HCT116 (cell line): ENCODE results near the gene PSKH1. TPM values are rescaled to one million over a fixed set of nuclear protein-coding genes. Genes with fewer than 3 reads are reported as not detected.

ENCODE experiments used
- ATAC-seq: fragments of 200-7000 bp; cut with Tn5 transposase; 2 replicates; pipeline ENCODE4 v1.9.1; 2020; ENCODE audit warnings: mild to moderate bottlenecking, moderate library complexity
- BruUV-seq: library from RNA; stranded (reverse); fragments of 400-500 nt; replicated peaks from 2 replicates; lab custom pipeline; 2021; lab: Mats Ljungman, UMichigan
- CTCF ChIA-PET: fragments of 300-600 bp; sonication (Branson Sonifier 250); formaldehyde crosslinking; loops from one replicate; lab custom pipeline; 2021; ENCODE audit warnings: antibody characterized with exemption; lab: Charles Lee
- POLR2A ChIA-PET: fragments of 300-600, 350-600 bp; sonication (Branson Sonifier 250); formaldehyde crosslinking; loops from one replicate; lab custom pipeline; 2021; ENCODE audit warnings: antibody characterized with exemption; lab: Charles Lee
- RAD21 ChIA-PET, 2 experiments: fragments of 300-600 bp; sonication (Branson Sonifier 250); formaldehyde crosslinking; loops; one replicate each; lab custom pipeline; 2023; ENCODE audit warnings: low total read pairs in 2 of 2; ENCODE audit not compliant: uncharacterized antibody in 2 of 2, unreplicated experiment in 2 of 2, low non-redundant PET in 1 of 2; lab: Charles Lee
- DNase-seq: peaks from one replicate; pipeline ENCODE4 v3.0.0-alpha.2; 2010; ENCODE audit warnings: low read depth, low spot score
- H2AFZ ChIP-seq: fragments of 200-600 bp; shearing (Covaris generic), sonication (generic); 2 replicates; pipeline ENCODE4 v1.6.1; 2017; ENCODE audit warnings: low read depth, mixed run types, mixed read lengths, antibody characterized with exemption, low read length; ENCODE audit not compliant: poor library complexity, severe bottlenecking
- H3K27ac ChIP-seq: 2 replicates; pipeline ENCODE4 v1.5.1; 2012; ENCODE audit warnings: low read depth, low read length
- H3K27me3 ChIP-seq: fragments of 200-600 bp; sonication (generic); 2 replicates; pipeline ENCODE4 v1.6.1; 2016; ENCODE audit warnings: mixed run types, low read length, mixed read lengths; ENCODE audit not compliant: insufficient read depth
- H3K36me3 ChIP-seq, 2 experiments: fragments of 200-500 bp in 1 of 2; fragments of 200-600 bp in 1 of 2; sonication (Bioruptor generic) in 1 of 2; sonication (generic) in 1 of 2; 2 replicates each; pipeline versions ENCODE4 v1.5.1 to v1.6.1; 2014 to 2016; ENCODE audit warnings: low read length in 2 of 2, inconsistent platforms in 1 of 2, mixed read lengths in 1 of 2, mixed run types in 1 of 2; ENCODE audit not compliant: insufficient read depth in 2 of 2, control insufficient read depth in 1 of 2
- H3K4me1 ChIP-seq, 2 experiments: fragments of 200-600 bp in 1 of 2; sonication (generic) in 1 of 2; 2 replicates each; pipeline versions ENCODE4 v1.5.1 to v1.6.1; 2012 to 2017; ENCODE audit warnings: low read length in 2 of 2, inconsistent platforms in 1 of 2, mild to moderate bottlenecking in 1 of 2, mixed read lengths in 1 of 2, mixed run types in 1 of 2, moderate library complexity in 1 of 2; ENCODE audit not compliant: insufficient read depth in 2 of 2, control insufficient read depth in 1 of 2
- H3K4me2 ChIP-seq: fragments of 200-600 bp; sonication (generic); 2 replicates; pipeline ENCODE4 v1.6.1; 2017; ENCODE audit warnings: mixed run types, low read length, mixed read lengths
- H3K4me3 ChIP-seq, 2 experiments: fragments of 200-600 bp in 1 of 2; sonication (generic) in 1 of 2; replicated peaks in 1 of 2; 2 replicates each; pipeline ENCODE4 v1.5.1; 2011 to 2016; ENCODE audit warnings: low read length in 2 of 2, control low read depth in 1 of 2, low read depth in 1 of 2, mild to moderate bottlenecking in 1 of 2, mixed read lengths in 1 of 2, mixed run types in 1 of 2
- H3K79me2 ChIP-seq: fragments of 200-600 bp; sonication (generic); 2 replicates; pipeline ENCODE4 v1.6.1; 2017; ENCODE audit warnings: mild to moderate bottlenecking, mixed run types, low read length, moderate library complexity, mixed read lengths; ENCODE audit not compliant: insufficient read depth
- H3K9ac ChIP-seq: fragments of 200-600 bp; sonication (generic); 2 replicates; pipeline ENCODE4 v1.6.1; 2016; ENCODE audit warnings: low read length, mixed read lengths
- H3K9me2 ChIP-seq: fragments of 200-600 bp; sonication (generic), shearing (Covaris generic); 2 replicates; pipeline ENCODE4 v1.6.1; 2017; ENCODE audit warnings: mixed run types, mild to moderate bottlenecking, moderate library complexity; ENCODE audit not compliant: insufficient read depth
- H3K9me3 ChIP-seq, 2 experiments: fragments of 200-500 bp in 1 of 2; fragments of 200-600 bp in 1 of 2; sonication (Bioruptor generic) in 1 of 2; sonication (generic) in 1 of 2; 2 replicates each; pipeline ENCODE4 v1.6.1; 2014 to 2017; ENCODE audit warnings: low read length in 2 of 2, mixed read lengths in 2 of 2, inconsistent platforms in 1 of 2, low read depth in 1 of 2, mild to moderate bottlenecking in 1 of 2, mixed run types in 1 of 2, moderate library complexity in 1 of 2; ENCODE audit not compliant: control insufficient read depth in 1 of 2, insufficient read depth in 1 of 2
- H4K20me1 ChIP-seq: fragments of 200-600 bp; sonication (generic), shearing (Covaris generic); 2 replicates; pipeline ENCODE4 v1.6.1; 2017; ENCODE audit warnings: mixed run types, mild to moderate bottlenecking, moderate library complexity; ENCODE audit not compliant: insufficient read depth
- EZH2phosphoT487 ChIP-seq: fragments of 200-600 bp; IDR thresholded peaks from 2 replicates; pipeline ENCODE4 v1.6.1; 2018; ENCODE audit warnings: antibody characterized with exemption, borderline replicate concordance
- POLR2A ChIP-seq: IDR thresholded peaks from 2 replicates; pipeline ENCODE4 v1.7.0; 2011; ENCODE audit warnings: borderline replicate concordance; ENCODE audit not compliant: insufficient read depth, insufficient read length; ENCODE audit errors: extremely low read depth
- SIN3A ChIP-seq: IDR thresholded peaks from 2 replicates; pipeline ENCODE4 v1.6.1; 2012; ENCODE audit warnings: low read depth
- SP1 ChIP-seq: IDR thresholded peaks from 2 replicates; pipeline ENCODE4 v1.6.1; 2012; ENCODE audit warnings: low read depth
- YY1 ChIP-seq: IDR thresholded peaks from 2 replicates; pipeline ENCODE4 v1.6.1; 2011; ENCODE audit warnings: low read length, low read depth, moderate library complexity, mild to moderate bottlenecking; ENCODE audit not compliant: insufficient replicate concordance; ENCODE audit errors: extremely low read depth
- ZNF274 ChIP-seq: fragments of 200-500 bp; sonication (Bioruptor generic); IDR thresholded peaks from 2 replicates; pipeline ENCODE4 v1.6.1; 2014; ENCODE audit warnings: mild to moderate bottlenecking, low read depth, low read length, inconsistent platforms
- intact Hi-C: fragments of 100-400 bp; cut with micrococcal nuclease; formaldehyde crosslinking; loops from 2 replicates; pipeline ENCODE4 v1.10.0; 2022
- total RNA-seq: library from RNA; stranded (reverse); gene quantifications from one replicate; pipeline ENCODE4 v1.2.1, GENCODE V29; 2021; ENCODE audit not compliant: unreplicated experiment
- TF ChIP-seq, protein P1 (sequence below): IDR thresholded peaks from 2 replicates; pipeline ENCODE4 v1.6.1; 2011; ENCODE audit warnings: mild to moderate bottlenecking, low read length, moderate library complexity; ENCODE audit not compliant: insufficient replicate concordance; ENCODE audit errors: extremely low read depth
- TF ChIP-seq, protein P2 (sequence below): IDR thresholded peaks from 2 replicates; pipeline ENCODE4 v1.6.1; 2012
- TF ChIP-seq, protein P3 (sequence below): IDR thresholded peaks from 2 replicates; pipeline ENCODE4 v1.6.1; 2012

The PSKH1 gene
- total RNA-seq, 1 experiment from 2014 or later, result 16.2 TPM

DNA sequence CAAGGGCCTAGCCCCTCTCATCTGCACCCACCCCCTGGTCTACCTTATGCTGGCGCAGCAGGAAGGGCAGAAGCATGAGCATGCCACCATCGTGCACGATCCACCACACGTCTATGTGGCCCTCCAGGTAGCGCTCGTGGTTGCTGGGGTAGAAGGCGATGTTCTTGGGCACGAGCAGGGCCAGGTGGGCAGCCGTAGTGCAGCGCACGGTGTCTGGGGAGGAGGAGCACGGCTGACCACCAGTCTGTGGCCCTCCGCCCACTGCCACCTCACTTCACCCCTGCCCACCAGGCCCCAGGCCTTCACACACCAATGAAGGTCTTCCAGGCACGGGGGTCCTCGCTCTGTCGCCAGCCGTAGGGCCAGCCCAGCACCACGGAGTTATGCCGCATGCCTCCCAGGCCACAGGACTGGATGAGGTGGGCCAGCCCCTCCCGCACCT, 53.1 kb downstream of the PSKH1 start:
- intact Hi-C loops, result no loop called here
- ATAC-seq (no peak), DNase-seq (no peak)
- Histone ChIP-seq H3K27ac (no peak overlapping the region; the same call in 1 of the 2 replicates), H3K4me1 (peaks cover 0 to 11% of the 10 kb centered on the region in 2 experiments; a peak in 2 of 4 replicates), H2AFZ (no peak overlapping the region), H3K4me2 (no peak overlapping the region), H3K9me2 (no peaks in the 10 kb centered on the region), H3K9me3 (no peaks in the 10 kb centered on the region), H3K9ac (no peak overlapping the region), H3K27me3 (no peaks in the 10 kb centered on the region), H3K79me2 (no peaks in the 10 kb centered on the region), H4K20me1 (no peaks in the 10 kb centered on the region), H3K4me3 (no peak overlapping the region), H3K36me3 (peaks cover 4 to 16% of the 10 kb centered on the region in 2 experiments; a peak in 2 of 4 replicates)
- ChIA-PET POLR2A (no interaction called here), RAD21 (no interaction called here), CTCF (no interaction called here)
- no TSS peak for BruUV-seq
- TF ChIP-seq, protein P1, sequence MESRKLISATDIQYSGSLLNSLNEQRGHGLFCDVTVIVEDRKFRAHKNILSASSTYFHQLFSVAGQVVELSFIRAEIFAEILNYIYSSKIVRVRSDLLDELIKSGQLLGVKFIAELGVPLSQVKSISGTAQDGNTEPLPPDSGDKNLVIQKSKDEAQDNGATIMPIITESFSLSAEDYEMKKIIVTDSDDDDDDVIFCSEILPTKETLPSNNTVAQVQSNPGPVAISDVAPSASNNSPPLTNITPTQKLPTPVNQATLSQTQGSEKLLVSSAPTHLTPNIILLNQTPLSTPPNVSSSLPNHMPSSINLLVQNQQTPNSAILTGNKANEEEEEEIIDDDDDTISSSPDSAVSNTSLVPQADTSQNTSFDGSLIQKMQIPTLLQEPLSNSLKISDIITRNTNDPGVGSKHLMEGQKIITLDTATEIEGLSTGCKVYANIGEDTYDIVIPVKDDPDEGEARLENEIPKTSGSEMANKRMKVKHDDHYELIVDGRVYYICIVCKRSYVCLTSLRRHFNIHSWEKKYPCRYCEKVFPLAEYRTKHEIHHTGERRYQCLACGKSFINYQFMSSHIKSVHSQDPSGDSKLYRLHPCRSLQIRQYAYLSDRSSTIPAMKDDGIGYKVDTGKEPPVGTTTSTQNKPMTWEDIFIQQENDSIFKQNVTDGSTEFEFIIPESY, result no peak
- TF ChIP-seq ZNF274, result no peak

DNA sequence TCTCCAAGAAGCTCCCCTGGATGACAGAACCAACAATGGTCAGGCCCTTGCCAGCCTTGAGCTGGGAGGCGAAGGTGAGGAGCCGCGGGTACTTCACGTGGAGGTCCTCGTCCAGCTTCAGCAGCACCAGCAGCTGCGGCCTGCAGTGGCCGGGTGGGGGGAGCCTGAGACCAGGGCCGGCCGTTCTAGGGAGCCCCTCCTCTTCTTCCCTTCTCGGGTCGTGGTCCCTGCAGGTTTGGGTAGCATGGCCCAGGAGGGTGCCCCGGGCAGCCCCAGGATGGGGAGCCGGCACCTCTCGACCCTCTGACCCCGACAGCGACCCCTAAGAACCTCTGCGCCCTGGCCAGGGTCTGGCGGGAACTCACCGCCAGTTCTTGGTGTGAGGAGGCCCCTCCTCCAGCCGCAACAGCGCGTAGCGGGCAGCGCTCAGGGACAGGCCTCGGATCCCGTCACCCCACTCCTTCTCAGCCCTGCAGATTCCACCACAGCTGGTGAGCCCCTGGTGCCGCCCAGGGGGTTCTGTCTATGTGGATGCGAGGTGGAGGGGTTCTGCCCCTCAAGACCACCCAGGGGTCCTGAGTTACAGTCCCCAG, 54.0 kb downstream of the PSKH1 start:
- DNase-seq (no peak), ATAC-seq (no peak)
- Histone ChIP-seq H3K27me3 (no peaks in the 10 kb centered on the region), H3K9me3 (no peaks in the 10 kb centered on the region), H3K27ac (no peak overlapping the region), H3K79me2 (no peaks in the 10 kb centered on the region), H3K9ac (no peak overlapping the region), H3K4me3 (no peak overlapping the region), H3K4me2 (no peak overlapping the region), H3K36me3 (peaks cover 4 to 17% of the 10 kb centered on the region in 2 experiments; a peak in 2 of 4 replicates), H2AFZ (no peak overlapping the region), H3K9me2 (no peaks in the 10 kb centered on the region), H4K20me1 (no peaks in the 10 kb centered on the region), H3K4me1 (peaks cover 0 to 2% of the 10 kb centered on the region in 2 experiments; a peak in 1 of 4 replicates)
- RAD21 ChIA-PET, result no interaction called here
- POLR2A ChIA-PET, result no interaction called here
- intact Hi-C loops, result no loop called here
- CTCF ChIA-PET, result interaction anchor here (0.5 kb wide), 1 partner anchor 134 kb away, joined by 3 read pairs; no protein-coding TSS in a partner anchor
- no TSS peak for BruUV-seq
- TF ChIP-seq, protein P1, result no peak
- TF ChIP-seq, protein P2, sequence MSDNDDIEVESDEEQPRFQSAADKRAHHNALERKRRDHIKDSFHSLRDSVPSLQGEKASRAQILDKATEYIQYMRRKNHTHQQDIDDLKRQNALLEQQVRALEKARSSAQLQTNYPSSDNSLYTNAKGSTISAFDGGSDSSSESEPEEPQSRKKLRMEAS, result no peak
- TF ChIP-seq SP1 (no peak), EZH2phosphoT487 (no peak), SIN3A (no peak), YY1 (no peak), POLR2A (no peak)
- TF ChIP-seq, protein P3, sequence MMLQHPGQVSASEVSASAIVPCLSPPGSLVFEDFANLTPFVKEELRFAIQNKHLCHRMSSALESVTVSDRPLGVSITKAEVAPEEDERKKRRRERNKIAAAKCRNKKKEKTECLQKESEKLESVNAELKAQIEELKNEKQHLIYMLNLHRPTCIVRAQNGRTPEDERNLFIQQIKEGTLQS, result no peak
